Measurements from ENCODE around the gene PDLIM5.

DNA sequence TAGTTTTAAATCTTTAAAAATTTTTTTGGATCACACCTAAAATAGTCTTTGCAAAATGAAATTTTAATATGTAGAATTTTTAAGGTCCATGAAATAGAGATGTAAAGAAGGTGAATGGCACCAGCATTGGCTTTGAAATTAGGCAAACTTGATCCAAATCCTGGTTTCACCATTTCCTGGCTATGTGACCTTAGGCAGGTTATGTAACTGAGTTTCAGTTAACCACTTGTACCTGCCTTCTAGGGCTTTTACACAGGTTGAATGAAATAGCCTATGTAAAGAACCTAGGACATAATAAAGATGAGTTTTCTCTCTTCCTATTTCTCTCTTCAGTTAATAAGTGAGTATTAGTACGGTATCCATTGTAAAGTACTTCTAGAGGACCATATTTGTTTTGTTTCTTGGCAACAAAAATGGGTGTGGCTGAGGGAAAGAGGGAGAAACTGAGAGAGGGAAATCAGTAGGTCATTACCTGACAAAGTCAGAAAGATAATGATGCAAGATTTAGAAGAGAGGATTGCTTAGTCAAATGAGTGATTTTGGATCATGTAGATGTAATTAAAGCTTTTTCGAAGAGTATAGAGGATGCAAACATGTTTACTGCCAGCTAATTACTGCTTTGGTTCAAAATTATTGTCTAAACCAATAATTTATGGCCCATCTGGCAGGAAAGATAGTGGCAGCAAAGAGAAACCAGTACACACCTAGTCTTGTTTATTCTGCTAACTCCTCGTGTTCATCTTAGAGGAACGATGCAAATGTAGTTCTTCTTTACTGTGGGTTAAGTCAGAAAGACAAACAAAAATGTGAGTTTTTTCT lies 81.9 kb downstream of the PDLIM5 start:
- no peak for TF ChIP-seq CTCF (IDR thresholded peaks at IDR 0.05)
- TF ChIP-seq POLR2A (IDR thresholded peaks at IDR 0.05), result no peak
